Hepatocyte (in vitro differentiated cells): ENCODE data around the gene PTPRM. TPM values are rescaled to one million over a fixed set of nuclear protein-coding genes. Genes with fewer than 3 reads are reported as not detected.

Experiments
- DNase-seq: peaks from one replicate; pipeline ENCODE4 v3.0.0-alpha.2; 2016; ENCODE audit warnings: low spot score
- H2AFZ ChIP-seq: fragments of 200-600 bp; sonication (generic); 2 replicates; pipeline ENCODE4 v1.6.0; 2016; ENCODE audit warnings: antibody characterized with exemption, mild to moderate bottlenecking
- H3K27ac ChIP-seq: fragments of 200-600 bp; sonication (generic); 2 replicates; pipeline ENCODE4 v1.5.1; 2016; ENCODE audit warnings: mild to moderate bottlenecking
- H3K27me3 ChIP-seq: fragments of 200-600 bp; sonication (generic); 2 replicates; pipeline ENCODE4 v1.6.1; 2016
- H3K36me3 ChIP-seq: fragments of 200-600 bp; sonication (generic); replicated peaks from 2 replicates; pipeline ENCODE4 v1.5.1; 2016; ENCODE audit warnings: low read depth; ENCODE audit not compliant: insufficient read depth
- H3K4me1 ChIP-seq: fragments of 200-600 bp; sonication (generic); 2 replicates; pipeline ENCODE4 v1.5.1; 2016; ENCODE audit warnings: mild to moderate bottlenecking, moderate library complexity; ENCODE audit not compliant: insufficient read depth
- H3K4me2 ChIP-seq: fragments of 200-600 bp; sonication (generic); 2 replicates; pipeline ENCODE4 v1.6.0; 2016
- H3K4me3 ChIP-seq: fragments of 200-600 bp; sonication (generic); 2 replicates; pipeline ENCODE4 v1.5.1; 2016; ENCODE audit warnings: mild to moderate bottlenecking
- H3K79me2 ChIP-seq: fragments of 200-600 bp; sonication (generic); 2 replicates; pipeline ENCODE4 v1.6.0; 2017; ENCODE audit warnings: mild to moderate bottlenecking
- H3K9me2 ChIP-seq: fragments of 200-600 bp; sonication (generic); replicated peaks from 2 replicates; pipeline ENCODE4 v1.6.0; 2017; ENCODE audit warnings: mild to moderate bottlenecking; ENCODE audit not compliant: insufficient read depth
- H3K9me3 ChIP-seq: fragments of 200-600 bp; sonication (generic); 2 replicates; pipeline ENCODE4 v1.5.1; 2016; ENCODE audit warnings: low read depth, mild to moderate bottlenecking
- H4K20me1 ChIP-seq: fragments of 200-600 bp; sonication (generic); 2 replicates; pipeline ENCODE4 v1.6.0; 2016; ENCODE audit warnings: mild to moderate bottlenecking; ENCODE audit not compliant: insufficient read depth, poor library complexity, severe bottlenecking
- EZH2 ChIP-seq: fragments of 200-600 bp; sonication (generic); IDR thresholded peaks from 2 replicates; pipeline ENCODE4 v1.6.1; 2016; ENCODE audit warnings: antibody characterized with exemption, mild to moderate bottlenecking, borderline replicate concordance
- EZH2phosphoT487 ChIP-seq: fragments of 200-600 bp; sonication (generic); IDR thresholded peaks from one replicate; pipeline ENCODE4 v1.6.1; 2018; ENCODE audit warnings: antibody characterized with exemption, mild to moderate bottlenecking, low read depth, moderate library complexity; ENCODE audit not compliant: unreplicated experiment, severe bottlenecking
- WGBS: methylation state at CpG from one replicate; pipeline ENCODE4 v1.1.6; 2016; ENCODE audit warnings: low lambda C conversion rate; ENCODE audit errors: missing lambda C conversion rate; 5-methylcytosine and 5-hydroxymethylcytosine counted together
- polyA plus RNA-seq: library from polyadenylated mRNA; unstranded; fragments of >200 nt; fragmentation: Nextera tagmentation; extraction: Ambion mirVana; gene quantifications from 2 replicates; pipeline ENCODE4 v1.2.1, GENCODE V29; 2016
- total RNA-seq: library from RNA; depleted of rRNA; stranded (reverse); fragments of >200 nt; gene quantifications from 2 replicates; pipeline ENCODE4 v1.2.3, GENCODE V29; 2014
- TF ChIP-seq, protein P1 (sequence below): fragments of 200-600 bp; sonication (generic); IDR thresholded peaks from 2 replicates; pipeline ENCODE4 v1.5.1; 2016; ENCODE audit warnings: antibody characterized with exemption, mild to moderate bottlenecking; ENCODE audit not compliant: poor library complexity

Gene PTPRM
- total and polyA plus RNA-seq, 2 experiments from 2014 or later: 26.1 to 47.4 TPM

DNA sequence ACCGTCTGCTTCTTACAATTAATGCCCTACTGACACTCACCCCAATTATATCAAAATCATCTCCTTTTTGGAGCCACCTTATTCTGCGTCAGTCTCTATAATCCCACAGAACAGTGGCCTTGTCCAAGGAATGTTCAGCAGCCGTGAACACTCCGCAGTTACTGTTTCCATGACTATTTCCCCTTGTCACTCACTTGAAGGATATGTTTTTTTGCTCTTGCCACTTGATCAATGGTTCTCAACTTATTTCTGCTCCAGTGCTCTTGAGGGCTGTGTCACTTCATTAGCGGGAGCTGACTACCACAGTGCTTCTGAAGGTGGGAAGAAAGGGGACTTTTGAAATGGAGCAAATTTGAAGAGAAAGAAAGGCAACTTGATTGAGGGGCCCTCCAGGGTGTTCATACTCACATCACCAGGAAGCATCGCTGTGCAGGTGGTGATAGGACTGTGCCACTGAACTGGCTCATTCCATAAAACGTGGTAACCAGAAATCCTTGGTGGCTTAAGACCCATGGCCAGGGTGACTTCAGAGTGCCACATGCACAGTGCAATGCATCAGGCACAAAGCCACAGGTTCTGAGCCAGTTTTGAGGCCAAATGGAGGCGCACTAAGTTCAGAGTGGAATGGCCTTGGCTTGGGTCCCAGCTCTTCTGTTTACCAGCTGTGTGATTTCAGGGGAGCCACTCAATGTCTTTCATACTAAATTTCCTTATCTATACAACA lies 721.5 kb downstream of the PTPRM start:
- Histone ChIP-seq H3K4me2 (no peak overlapping the region), H3K27ac (no peak overlapping the region), H3K36me3 (no peaks in the 10 kb centered on the region), H3K4me3 (no peak overlapping the region), H3K79me2 (no peaks in the 10 kb centered on the region), H4K20me1 (no peaks in the 10 kb centered on the region), H2AFZ (no peak overlapping the region), H3K4me1 (no peaks in the 10 kb centered on the region), H3K27me3 (no peaks in the 10 kb centered on the region), H3K9me3 (no peaks in the 10 kb centered on the region), H3K9me2 (no peaks in the 10 kb centered on the region)
- WGBS: 99% methylated on average over 8 of the region's 8 CpGs
- TF ChIP-seq, protein P1, sequence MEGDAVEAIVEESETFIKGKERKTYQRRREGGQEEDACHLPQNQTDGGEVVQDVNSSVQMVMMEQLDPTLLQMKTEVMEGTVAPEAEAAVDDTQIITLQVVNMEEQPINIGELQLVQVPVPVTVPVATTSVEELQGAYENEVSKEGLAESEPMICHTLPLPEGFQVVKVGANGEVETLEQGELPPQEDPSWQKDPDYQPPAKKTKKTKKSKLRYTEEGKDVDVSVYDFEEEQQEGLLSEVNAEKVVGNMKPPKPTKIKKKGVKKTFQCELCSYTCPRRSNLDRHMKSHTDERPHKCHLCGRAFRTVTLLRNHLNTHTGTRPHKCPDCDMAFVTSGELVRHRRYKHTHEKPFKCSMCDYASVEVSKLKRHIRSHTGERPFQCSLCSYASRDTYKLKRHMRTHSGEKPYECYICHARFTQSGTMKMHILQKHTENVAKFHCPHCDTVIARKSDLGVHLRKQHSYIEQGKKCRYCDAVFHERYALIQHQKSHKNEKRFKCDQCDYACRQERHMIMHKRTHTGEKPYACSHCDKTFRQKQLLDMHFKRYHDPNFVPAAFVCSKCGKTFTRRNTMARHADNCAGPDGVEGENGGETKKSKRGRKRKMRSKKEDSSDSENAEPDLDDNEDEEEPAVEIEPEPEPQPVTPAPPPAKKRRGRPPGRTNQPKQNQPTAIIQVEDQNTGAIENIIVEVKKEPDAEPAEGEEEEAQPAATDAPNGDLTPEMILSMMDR: no peak
- no peak for TF ChIP-seq EZH2
- no peak for TF ChIP-seq EZH2phosphoT487
- DNase-seq: no peak

GRCh38 chr18:8290435-8290834 lies 723.3 kb downstream of the PTPRM start:
- TF ChIP-seq, protein P1: no peak
- TF ChIP-seq EZH2phosphoT487: no peak
- no peak for TF ChIP-seq EZH2
- Histone ChIP-seq H3K36me3 (no peaks in the 10 kb centered on the region), H3K4me1 (no peaks in the 10 kb centered on the region), H2AFZ (no peak overlapping the region), H3K27ac (no peak overlapping the region), H3K4me3 (no peak overlapping the region), H3K9me3 (no peaks in the 10 kb centered on the region), H3K27me3 (no peaks in the 10 kb centered on the region), H3K79me2 (no peaks in the 10 kb centered on the region), H3K9me2 (no peaks in the 10 kb centered on the region), H4K20me1 (no peaks in the 10 kb centered on the region), H3K4me2 (no peak overlapping the region)
- 86% methylated on average over 3 of the region's 3 CpGs for WGBS
- no peak for DNase-seq

GRCh38 chr18:8290913-8291312 lies 723.8 kb downstream of the PTPRM start:
- DNase-seq: no peak
- WGBS: 89% methylated on average over 1 of the region's 1 CpG
- Histone ChIP-seq H3K9me2 (no peaks in the 10 kb centered on the region), H2AFZ (no peak overlapping the region), H3K27ac (no peak overlapping the region), H3K27me3 (no peaks in the 10 kb centered on the region), H3K4me1 (no peaks in the 10 kb centered on the region), H3K4me2 (no peak overlapping the region), H3K36me3 (no peaks in the 10 kb centered on the region), H4K20me1 (no peaks in the 10 kb centered on the region), H3K9me3 (no peaks in the 10 kb centered on the region), H3K79me2 (no peaks in the 10 kb centered on the region), H3K4me3 (no peak overlapping the region)
- TF ChIP-seq EZH2phosphoT487: no peak
- TF ChIP-seq, protein P1: no peak
- TF ChIP-seq EZH2: no peak
